Metanephros (tissue), 1 donor: ENCODE data around the gene CALHM1. TPM values are rescaled to one million over a fixed set of nuclear protein-coding genes. Genes with fewer than 3 reads are reported as not detected.

Source experiments
- total RNA-seq: library from RNA; depleted of rRNA; stranded (reverse); fragments of >200 nt; gene quantifications from one replicate; pipeline ENCODE4 v1.2.3, GENCODE V29; 2014

The CALHM1 gene
- total RNA-seq = not detected

DNA sequence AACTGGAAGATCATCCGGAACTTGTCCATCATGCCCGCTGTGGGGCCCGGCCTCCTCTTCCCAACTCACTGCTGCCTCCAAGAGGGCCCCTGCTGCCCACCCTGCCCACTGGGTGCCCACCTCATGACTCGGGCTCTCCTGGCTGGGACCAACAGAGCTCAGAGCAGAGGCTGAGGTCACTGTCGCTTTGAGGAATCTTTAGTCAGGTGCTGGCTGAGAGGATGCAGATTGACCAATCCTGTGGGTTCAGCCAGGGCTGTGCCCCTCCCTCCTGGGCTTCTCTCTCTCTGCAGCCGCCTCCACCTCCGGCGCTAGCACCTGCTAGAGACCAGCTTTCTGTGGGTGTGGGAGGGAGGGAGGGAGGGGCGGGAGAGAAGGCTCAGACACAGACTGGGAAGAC lies at the start of gene CALHM1:
TSS of gene CALHM1 (minus strand) at position 181 of the 400 bp plus-strand sequence. CDS start at position 32, 149 bp downstream.

DNA sequence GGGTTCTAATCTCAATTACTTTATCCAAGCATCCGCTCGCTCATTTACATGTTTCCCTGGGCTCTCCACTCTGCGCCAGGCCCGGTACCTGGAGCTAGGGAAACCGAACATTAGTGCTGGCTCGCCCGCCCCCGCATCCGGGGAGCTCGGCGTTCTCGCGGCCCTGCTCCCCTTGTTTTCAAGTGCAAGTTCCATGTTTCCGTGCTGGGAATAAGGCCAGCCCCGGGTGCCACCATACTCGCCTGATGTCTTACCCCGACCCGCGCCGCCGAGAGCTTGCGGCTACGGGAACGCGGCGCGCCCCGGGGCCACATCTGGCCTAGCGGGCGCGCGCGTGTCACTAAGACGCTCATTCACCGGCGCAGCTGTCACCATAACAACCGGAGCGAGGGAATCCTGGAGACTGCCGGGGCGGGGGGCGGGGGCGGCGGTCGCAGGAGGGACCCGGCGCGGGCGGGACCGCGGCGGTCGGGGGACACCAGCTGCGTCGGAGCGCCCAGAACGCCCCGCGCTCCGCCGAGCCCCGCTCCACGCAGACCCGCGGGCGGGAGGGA lies 34.7 kb upstream of the CALHM1 start, which contains the start of gene NEURL1:
TSS of gene NEURL1 (plus strand) at position 344 of the 554 bp plus-strand sequence. CDS start 683 bp downstream, outside the sequence.

DNA sequence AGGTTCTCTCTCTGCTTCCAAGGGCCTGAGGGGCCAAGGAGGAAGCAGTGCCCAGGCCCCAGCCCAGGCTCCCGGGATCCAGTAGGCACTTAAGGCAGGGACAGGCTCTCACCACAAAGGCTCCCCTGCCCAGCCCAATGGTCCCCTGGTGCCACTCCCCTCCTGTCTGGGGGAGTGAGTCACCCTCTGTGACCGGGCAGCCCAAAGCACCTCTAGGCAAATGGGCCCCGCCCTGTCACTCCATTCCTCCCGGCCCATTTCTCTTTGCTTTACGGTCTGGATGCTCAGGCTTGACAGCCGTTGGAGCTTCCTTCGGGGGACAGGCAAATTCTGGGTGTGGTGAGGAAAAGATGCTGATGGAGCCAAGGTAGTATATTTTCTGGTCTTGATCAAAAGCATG lies 20.4 kb upstream of the CALHM1 start, which contains the start of gene CALHM3:
TSS of gene CALHM3 (minus strand) at position 106 of the 400 bp plus-strand sequence. CDS start 208 bp downstream, outside the sequence.

DNA sequence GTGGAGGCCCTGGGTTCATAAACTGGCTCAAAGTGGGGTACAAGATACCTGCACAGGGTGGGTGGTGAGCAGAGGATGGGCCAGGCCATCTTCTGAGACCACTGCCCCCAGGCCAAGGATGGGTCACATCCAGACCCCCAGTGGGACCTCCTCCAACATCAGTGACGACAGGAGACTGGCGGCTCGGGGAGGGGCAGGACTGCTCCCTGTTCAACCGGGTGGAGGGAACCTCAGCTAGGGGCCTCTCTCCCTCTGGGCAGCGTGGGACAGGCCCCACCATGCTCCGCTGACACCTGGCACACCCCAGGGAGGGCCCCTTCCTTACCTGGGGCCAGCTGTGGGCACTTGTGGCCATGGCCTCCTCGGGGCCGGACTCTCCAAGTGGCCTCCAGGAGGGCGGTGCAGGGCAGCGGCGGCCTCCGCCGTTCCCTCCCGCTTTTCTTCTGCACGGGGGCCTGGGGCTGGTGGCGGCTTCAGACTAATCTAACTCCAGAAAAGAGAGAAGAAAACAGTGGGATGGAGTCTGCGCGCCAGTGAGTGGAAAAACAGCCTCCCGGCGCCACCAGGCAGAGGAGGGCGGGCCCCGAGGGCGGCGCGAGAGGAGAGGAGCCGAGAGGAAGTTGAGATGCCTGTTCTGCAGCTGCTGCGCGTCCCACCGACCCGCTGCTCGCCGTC lies 6.7 kb downstream of the CALHM1 start, which contains the start of gene CALHM2:
TSS of gene CALHM2 (minus strand) at position 540 of the 675 bp plus-strand sequence. CDS start 2,429 bp downstream, outside the sequence.

Other genes starting within 250 kb of the CALHM1 start
- gene RPEL1, start 213.0 kb downstream of the CALHM1 start, total RNA-seq = not detected
- 0.58 TPM for gene INA, start 181.8 kb downstream of the CALHM1 start, total RNA-seq
- 8.6 TPM for gene PCGF6, start 107.8 kb downstream of the CALHM1 start, total RNA-seq
- gene TAF5, start 90.9 kb downstream of the CALHM1 start, total RNA-seq = 6.1 TPM
- 117 TPM for gene ATP5MK, start 62.4 kb downstream of the CALHM1 start, total RNA-seq
- 31.6 TPM for gene PDCD11, start 62.3 kb downstream of the CALHM1 start, total RNA-seq
- gene CALHM2, start 6.5 kb downstream of the CALHM1 start, total RNA-seq = 21.1 TPM
- gene CALHM3, start 20.3 kb upstream of the CALHM1 start, total RNA-seq = not detected
- 15.0 TPM for gene NEURL1, start 34.8 kb upstream of the CALHM1 start, total RNA-seq